Stimulated activated CD8-positive, alpha-beta memory T cell treated with anti-CD3 and anti-CD28 coated beads, Interleukin-7, amount 100 ng/mL, for 1 hour (primary cell): ENCODE results near the gene DUSP7.
A peak's percentile ranks its signal among the peaks of the same experiment; 100 is the strongest.

Source experiments
- DNase-seq, 2 donors: peaks; one replicate each; pipeline ENCODE4 v3.0.0-alpha.2; 2020; ENCODE audit warnings: low read depth in 2 of 2

Gene DUSP7

DNA sequence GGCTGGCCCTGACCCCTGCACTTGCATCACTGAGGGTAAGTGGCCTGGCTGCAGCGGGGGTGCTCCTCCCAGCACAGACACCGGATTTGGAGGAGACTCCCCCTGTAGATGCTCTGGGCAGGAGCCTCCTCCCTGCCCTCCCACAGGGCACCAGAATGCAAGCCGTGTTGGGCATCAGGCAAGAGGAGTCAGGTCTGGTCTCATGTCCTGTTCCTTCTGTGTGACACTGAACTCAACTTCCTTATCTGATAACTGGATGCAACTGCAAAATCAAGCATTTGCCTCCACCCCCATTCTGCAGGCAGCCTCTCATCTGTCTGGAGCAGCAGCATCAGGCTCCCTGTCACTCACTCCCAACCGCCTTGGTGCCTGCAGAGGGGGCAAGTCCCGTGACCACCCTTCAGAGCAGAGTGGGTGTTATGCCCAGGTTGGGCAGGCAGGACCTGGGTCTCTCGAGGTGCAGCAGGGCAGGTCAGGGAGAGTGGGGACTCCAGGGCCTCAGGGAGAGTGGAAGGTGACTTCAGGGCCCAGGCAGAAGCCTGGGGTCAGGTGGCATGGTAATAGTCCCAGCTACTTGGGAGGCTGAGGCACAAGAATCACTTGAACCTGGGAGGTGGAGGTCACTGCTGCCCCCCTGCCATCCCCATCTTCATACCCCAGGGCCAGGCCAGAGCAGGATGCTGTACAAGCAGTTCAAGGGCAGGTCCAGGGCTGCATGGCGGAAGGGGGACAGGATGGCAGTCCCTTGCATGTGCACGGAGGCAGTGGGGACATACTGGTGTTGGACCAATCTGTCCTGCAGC lies 50.2 kb downstream of the DUSP7 start:
- no peak for DNase-seq

DNA sequence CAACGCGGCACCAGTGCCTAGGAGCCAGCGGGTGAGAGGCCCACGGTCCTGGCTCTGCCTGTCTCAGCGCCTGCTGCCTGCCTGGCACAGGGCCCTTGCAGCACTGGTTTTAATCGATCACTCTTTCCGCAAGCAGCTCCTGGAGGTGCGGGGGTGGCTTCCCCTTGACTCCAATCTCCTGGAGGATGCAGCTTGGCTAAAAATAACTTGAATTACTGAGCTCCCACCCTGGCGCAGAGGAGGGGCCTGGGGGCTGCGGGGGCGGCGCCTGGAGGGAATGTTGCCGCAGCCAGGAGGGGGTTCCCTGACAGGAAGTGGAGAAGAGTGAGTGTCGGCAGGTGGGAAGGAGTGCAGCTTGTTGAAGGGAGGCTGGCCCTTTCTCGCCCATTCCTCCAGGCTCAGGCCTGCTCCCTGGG lies 50.8 kb downstream of the DUSP7 start:
- DNase-seq = no peak

- no peak for DNase-seq
Measured at GRCh38 chr3:52004906-52005395, 51.4 kb downstream of the DUSP7 start.

DNA sequence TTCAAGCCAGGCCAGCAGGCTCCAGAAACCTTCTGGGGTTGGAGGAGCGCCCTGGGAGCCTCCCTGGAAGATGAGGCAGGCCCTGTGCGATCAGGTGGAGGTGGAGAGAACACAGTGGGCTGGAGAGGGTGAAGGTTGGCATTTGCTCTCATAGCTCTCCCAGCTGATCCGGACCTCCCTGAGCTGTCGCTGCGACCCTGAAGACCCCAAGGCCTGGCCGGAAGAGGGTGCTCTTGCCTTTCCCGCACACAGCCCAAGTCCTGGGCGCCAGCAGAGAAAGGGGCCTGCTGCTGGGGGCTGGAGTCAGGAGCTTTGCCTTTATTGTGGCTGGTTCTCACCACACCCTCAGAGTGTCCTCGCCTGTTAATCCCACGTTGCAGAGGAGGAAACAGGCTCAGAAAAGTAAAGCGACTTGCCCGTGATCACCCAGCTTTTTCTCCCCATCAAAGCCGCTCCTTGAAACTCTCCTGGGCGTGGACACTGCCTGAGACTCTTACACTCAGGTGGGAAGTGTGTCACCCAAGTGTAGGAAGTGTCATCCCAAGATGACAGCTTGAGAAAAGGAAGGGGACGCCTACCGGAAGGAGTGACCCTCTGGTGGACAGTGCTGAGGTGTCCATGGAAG lies 52.1 kb downstream of the DUSP7 start:
- DNase-seq = no peak

DNA sequence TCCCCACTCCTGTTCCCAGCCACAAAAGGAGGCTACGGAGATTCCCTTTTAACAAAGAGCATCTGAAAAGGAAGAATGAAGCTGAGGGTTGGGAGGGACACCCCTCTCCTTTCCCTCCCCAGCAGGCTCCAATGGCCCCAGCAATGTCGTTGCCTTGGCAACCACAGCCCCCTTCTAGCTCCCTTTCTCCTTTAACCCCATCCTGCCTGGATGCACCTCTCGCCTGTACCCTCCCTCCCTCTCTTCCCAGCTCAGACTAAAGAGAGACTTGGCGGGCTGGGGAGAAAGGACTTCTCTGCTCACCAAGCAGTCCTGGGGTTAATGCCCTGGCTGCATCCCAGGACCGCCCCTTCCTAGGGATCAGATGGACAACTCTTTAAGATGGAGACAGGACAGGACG lies 53.6 kb downstream of the DUSP7 start:
- no peak for DNase-seq

- DNase-seq = peak; percentile 77 to 80
Measured at GRCh38 chr3:52001443-52001974, 54.9 kb downstream of the DUSP7 start.

GRCh38 chr3:51999846-52000245 lies 56.5 kb downstream of the DUSP7 start:
- DNase-seq = no peak
